ENCODE measurements around the gene MAPK12.

- TF ChIP-seq CTCF (conservative IDR thresholded peaks at IDR 0.05 in 1 of 2, IDR thresholded peaks at IDR 0.05 in 1 of 2; ENCODE audit: low read depth in 1 of 2, low read length in 2 of 2), result no peak
- TF ChIP-seq EZH2 (IDR thresholded peaks at IDR 0.05; ENCODE audit: low read length, missing control alignments), result no peak
These were observed 5.1 kb downstream of the MAPK12 start for GRCh38 chr22:50256258-50256862.

Data from fibroblast of lung (primary cell).